Neutrophil (primary cell): ENCODE data around the gene GAS6.

Source experiments
- H3K27ac ChIP-seq: fragments of 200-600 bp; sonication (generic); 2 replicates; pipeline ENCODE4 v1.5.1; 2016; ENCODE audit warnings: mild to moderate bottlenecking, moderate library complexity
- H3K27me3 ChIP-seq: fragments of 200-600 bp; sonication (generic); 2 replicates; pipeline ENCODE4 v1.6.0; 2016; ENCODE audit warnings: mild to moderate bottlenecking
- H3K36me3 ChIP-seq: fragments of 200-600 bp; sonication (generic); 2 replicates; pipeline ENCODE4 v1.5.1; 2017
- H3K4me1 ChIP-seq, 2 experiments: fragments of 200-600 bp in 1 of 2; sonication (generic) in 1 of 2; 1 replicate in 1 of 2; 2 replicates in 1 of 2; pipeline versions ENCODE4 v1.5.1 to v1.6.1; 2013 to 2016; ENCODE audit warnings: low read depth in 1 of 2, low read length in 1 of 2, mild to moderate bottlenecking in 1 of 2, moderate library complexity in 1 of 2; ENCODE audit not compliant: control insufficient read depth in 1 of 2, insufficient read depth in 1 of 2
- H3K4me3 ChIP-seq, 2 experiments: fragments of 200-600 bp in 1 of 2; sonication (generic) in 1 of 2; 1 replicate in 1 of 2; 2 replicates in 1 of 2; pipeline ENCODE4 v1.5.1; 2013 to 2016; ENCODE audit warnings: low read depth in 1 of 2, low read length in 1 of 2, mild to moderate bottlenecking in 1 of 2, moderate library complexity in 1 of 2
- H3K9me3 ChIP-seq: fragments of 200-600 bp; sonication (generic); 2 replicates; pipeline ENCODE4 v1.5.1; 2016
- CTCF ChIP-seq: fragments of 200-600 bp; sonication (generic); IDR thresholded peaks from 2 replicates; pipeline ENCODE4 v1.5.1; 2016; ENCODE audit warnings: antibody characterized with exemption

The GAS6 gene

GRCh38 chr13:113783200-113783881 is 80.5 kb downstream of the GAS6 start:
- Histone ChIP-seq H3K27ac (no peak overlapping the region), H3K27me3 (peaks cover 22% of the 10 kb centered on the region), H3K4me3 (no peak overlapping the region), H3K4me1 (no peaks in the 10 kb centered on the region), H3K36me3 (no peaks in the 10 kb centered on the region), H3K9me3 (no peaks in the 10 kb centered on the region)
- no peak for TF ChIP-seq CTCF

GRCh38 chr13:113782472-113782871 is 81.4 kb downstream of the GAS6 start:
- H3K9me3 ChIP-seq: no peaks in the 10 kb centered on the region
- H3K4me3 ChIP-seq: no peak overlapping the region
- H3K4me1 ChIP-seq: no peaks in the 10 kb centered on the region
- H3K36me3 ChIP-seq: no peaks in the 10 kb centered on the region
- H3K27ac ChIP-seq: no peak overlapping the region
- TF ChIP-seq CTCF: no peak
- H3K27me3 ChIP-seq: peaks cover 29% of the 10 kb centered on the region

GRCh38 chr13:113781571-113781970 is 82.3 kb downstream of the GAS6 start:
- H3K27ac ChIP-seq: no peak overlapping the region
- H3K4me3 ChIP-seq: no peak overlapping the region
- H3K4me1 ChIP-seq: no peaks in the 10 kb centered on the region
- no peaks in the 10 kb centered on the region for H3K9me3 ChIP-seq
- H3K36me3 ChIP-seq: no peaks in the 10 kb centered on the region
- TF ChIP-seq CTCF: no peak
- H3K27me3 ChIP-seq: peaks cover 34% of the 10 kb centered on the region

- Histone ChIP-seq H3K4me3 (no peak overlapping the region), H3K27me3 (peaks cover 39% of the 10 kb centered on the region), H3K9me3 (no peaks in the 10 kb centered on the region), H3K27ac (no peak overlapping the region), H3K4me1 (no peaks in the 10 kb centered on the region), H3K36me3 (no peaks in the 10 kb centered on the region)
- no peak for TF ChIP-seq CTCF
These were observed 86.3 kb downstream of the GAS6 start for GRCh38 chr13:113777311-113778260.

- Histone ChIP-seq H3K27ac (no peak overlapping the region), H3K9me3 (no peaks in the 10 kb centered on the region), H3K36me3 (no peaks in the 10 kb centered on the region), H3K4me1 (no peaks in the 10 kb centered on the region), H3K4me3 (no peak overlapping the region), H3K27me3 (peaks cover 39% of the 10 kb centered on the region)
- no peak for TF ChIP-seq CTCF
These were observed 87.4 kb downstream of the GAS6 start for GRCh38 chr13:113776231-113777125.
